ENCODE data around the gene DCAF4L1. TPM values are rescaled to one million over a fixed set of nuclear protein-coding genes. Genes with fewer than 3 reads are reported as not detected.

DCAF4L1 gene, protein sequence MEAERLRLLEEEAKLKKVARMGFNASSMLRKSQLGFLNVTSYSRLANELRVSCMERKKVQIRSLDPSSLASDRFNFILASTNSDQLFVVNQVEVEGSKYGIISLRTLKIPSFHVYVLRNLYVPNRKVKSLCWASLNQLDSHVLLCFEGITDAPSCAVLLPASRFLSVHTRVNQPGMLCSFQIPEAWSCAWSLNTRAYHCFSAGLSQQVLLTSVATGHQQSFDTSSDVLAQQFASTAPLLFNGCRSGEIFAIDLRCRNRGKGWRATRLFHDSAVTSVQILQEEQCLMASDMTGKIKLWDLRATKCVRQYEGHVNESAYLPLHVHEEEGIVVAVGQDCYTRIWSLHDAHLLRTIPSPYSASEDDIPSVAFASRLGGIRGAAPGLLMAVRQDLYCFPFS
- total RNA-seq: under 1 TPM in 3 of 4 donors, not detected in 1; 0.21 to 0.56 (median 0.29) TPM

DNA sequence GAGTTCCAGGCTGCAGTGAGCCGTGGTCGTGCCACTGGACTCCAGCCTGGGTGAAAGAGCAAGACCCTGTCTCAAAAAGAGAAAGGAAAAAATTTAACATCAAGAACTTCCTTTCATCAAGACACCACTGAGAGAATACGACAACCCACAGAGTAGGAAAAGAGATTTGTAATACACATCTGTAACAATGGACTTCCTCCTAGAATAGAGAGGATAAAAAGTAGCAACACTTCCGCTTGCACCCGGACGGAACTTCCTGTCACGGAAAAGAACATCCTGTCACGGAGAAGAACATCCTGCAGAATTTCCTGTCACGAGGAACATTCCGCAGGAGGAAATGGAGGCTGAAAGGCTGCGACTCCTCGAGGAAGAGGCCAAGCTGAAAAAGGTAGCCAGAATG is at the start of gene DCAF4L1:
TSS of gene DCAF4L1 (plus strand) at position 301 of the 400 bp plus-strand sequence. CDS start at position 338, 37 bp downstream.
- H3K9me3 ChIP-seq: no peaks in the 10 kb centered on the region
- TF ChIP-seq CTCF (IDR thresholded peaks at IDR 0.05): no peak
- TF ChIP-seq EP300 (IDR thresholded peaks at IDR 0.05): no peak
- TF ChIP-seq POLR2A (IDR thresholded peaks at IDR 0.05): no peak
- no peak for TF ChIP-seq POLR2AphosphoS5 (IDR thresholded peaks at IDR 0.05)
- H3K4me1 ChIP-seq: no peaks in the 10 kb centered on the region
- H3K27ac ChIP-seq: no peak within 1 kb of the TSS
- no peak for DNase-seq (ENCODE audit: low spot score in 2 of 2)
- H3K27me3 ChIP-seq: no peaks in the 10 kb centered on the region
- H3K4me3 ChIP-seq: no peak within 1 kb of the TSS
- 82% methylated on average over 12 of the region's 12 CpGs for WGBS
- H3K36me3 ChIP-seq: no peaks in the 10 kb centered on the region

- H3K4me1 ChIP-seq: peaks cover 33% of the 10 kb centered on the region
- no peak overlapping the region for H3K4me3 ChIP-seq
- H3K36me3 ChIP-seq: no peaks in the 10 kb centered on the region
- no peaks in the 10 kb centered on the region for H3K9me3 ChIP-seq
- TF ChIP-seq CTCF (IDR thresholded peaks at IDR 0.05) (no peak), POLR2AphosphoS5 (IDR thresholded peaks at IDR 0.05) (no peak), EP300 (IDR thresholded peaks at IDR 0.05) (no peak), POLR2A (IDR thresholded peaks at IDR 0.05) (no peak)
- H3K27me3 ChIP-seq: no peaks in the 10 kb centered on the region
- no peak overlapping the region for H3K27ac ChIP-seq
- 75% methylated on average over 3 of the region's 3 CpGs for WGBS
- no peak for DNase-seq (ENCODE audit: low spot score in 2 of 2)
Observed at GRCh38 chr4:41932988-41933387, 48.6 kb upstream of the DCAF4L1 start.

GRCh38 chr4:41933997-41934503 is 47.5 kb upstream of the DCAF4L1 start:
- peak overlapping the region; percentile 95 for H3K4me3 ChIP-seq
- 91% methylated on average over 10 of the region's 10 CpGs for WGBS

GRCh38 chr4:41934514-41934900 is 47.0 kb upstream of the DCAF4L1 start:
- no peak for DNase-seq (ENCODE audit: low spot score in 2 of 2)
- H3K27me3 ChIP-seq: no peaks in the 10 kb centered on the region
- no peak for TF ChIP-seq CTCF (IDR thresholded peaks at IDR 0.05)
- TF ChIP-seq POLR2A (IDR thresholded peaks at IDR 0.05): no peak
- TF ChIP-seq POLR2AphosphoS5 (IDR thresholded peaks at IDR 0.05): no peak
- no peak for TF ChIP-seq EP300 (IDR thresholded peaks at IDR 0.05)
- no peak overlapping the region for H3K27ac ChIP-seq
- peaks cover 5% of the 10 kb centered on the region for H3K36me3 ChIP-seq
- WGBS: 88% methylated on average over 9 of the region's 9 CpGs
- peak overlapping the region; percentile 95 for H3K4me3 ChIP-seq
- H3K9me3 ChIP-seq: no peaks in the 10 kb centered on the region
- peaks cover 46% of the 10 kb centered on the region for H3K4me1 ChIP-seq

More at GRCh38 chr4:41933997-41934503, 47.5 kb upstream of the DCAF4L1 start:
- H3K4me1 ChIP-seq: peaks cover 42% of the 10 kb centered on the region
- no peaks in the 10 kb centered on the region for H3K9me3 ChIP-seq
- peaks cover under 1% of the 10 kb centered on the region for H3K36me3 ChIP-seq
- H3K27me3 ChIP-seq: no peaks in the 10 kb centered on the region
- DNase-seq (ENCODE audit: low spot score in 2 of 2): no peak
- H3K27ac ChIP-seq: no peak overlapping the region
- TF ChIP-seq POLR2A (IDR thresholded peaks at IDR 0.05): no peak
- TF ChIP-seq EP300 (IDR thresholded peaks at IDR 0.05): no peak
- TF ChIP-seq POLR2AphosphoS5 (IDR thresholded peaks at IDR 0.05): no peak
- no peak for TF ChIP-seq CTCF (IDR thresholded peaks at IDR 0.05)

DNA sequence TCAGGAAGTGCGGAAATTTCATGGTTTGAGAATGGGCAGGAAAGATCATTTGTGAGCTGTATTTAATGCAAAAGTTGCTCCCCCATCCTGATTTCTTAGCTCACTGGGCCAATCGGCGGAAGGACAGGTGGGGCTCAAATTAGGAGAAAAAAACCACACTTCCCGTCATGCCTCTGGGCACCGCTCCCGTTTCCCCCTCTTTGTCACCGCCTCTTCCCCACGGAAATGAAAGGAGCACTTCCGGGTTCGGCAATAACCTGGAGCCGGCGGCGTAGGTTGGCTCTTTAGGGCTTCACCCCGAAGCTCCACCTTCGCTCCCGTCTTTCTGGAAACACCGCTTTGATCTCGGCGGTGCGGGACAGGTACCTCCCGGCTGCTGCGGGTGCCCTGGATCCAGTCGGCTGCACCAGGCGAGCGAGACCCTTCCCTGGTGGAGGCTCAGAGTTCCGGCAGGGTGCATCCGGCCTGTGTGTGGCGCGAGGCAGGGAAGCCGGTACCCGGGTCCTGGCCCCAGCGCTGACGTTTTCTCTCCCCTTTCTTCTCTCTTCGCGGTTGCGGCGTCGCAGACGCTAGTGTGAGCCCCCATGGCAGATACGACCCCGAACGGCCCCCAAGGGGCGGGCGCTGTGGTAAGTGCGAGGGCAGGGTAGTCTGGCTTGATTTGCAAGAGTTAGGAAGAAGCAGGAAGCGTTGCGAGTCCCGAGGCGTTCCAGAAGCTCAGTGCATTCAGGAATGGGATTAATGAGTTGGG is 46.5 kb upstream of the DCAF4L1 start, which contains the start of gene TMEM33:
TSS of gene TMEM33 (plus strand) at position 529 of the 751 bp plus-strand sequence. CDS start at position 585, 56 bp downstream.
- Histone ChIP-seq H3K27ac (peak within 1 kb of the TSS; percentile 95), H3K9me3 (no peaks in the 10 kb centered on the region), H3K4me1 (peaks cover 50% of the 10 kb centered on the region), H3K27me3 (no peaks in the 10 kb centered on the region), H3K4me3 (peak within 1 kb of the TSS; percentile 95), H3K36me3 (peaks cover 10% of the 10 kb centered on the region)
- WGBS: 3% methylated on average over 27 of the region's 49 CpGs
- peak; percentile 89 to 91 for DNase-seq (ENCODE audit: low spot score in 2 of 2)
- TF ChIP-seq POLR2A (IDR thresholded peaks at IDR 0.05) (peak; percentile 37 to 63), EP300 (IDR thresholded peaks at IDR 0.05) (no peak), POLR2AphosphoS5 (IDR thresholded peaks at IDR 0.05) (peak in 1 of 3 donors; percentile 80)
